ENCODE measurements around the gene TTI1.

Gene TTI1

DNA sequence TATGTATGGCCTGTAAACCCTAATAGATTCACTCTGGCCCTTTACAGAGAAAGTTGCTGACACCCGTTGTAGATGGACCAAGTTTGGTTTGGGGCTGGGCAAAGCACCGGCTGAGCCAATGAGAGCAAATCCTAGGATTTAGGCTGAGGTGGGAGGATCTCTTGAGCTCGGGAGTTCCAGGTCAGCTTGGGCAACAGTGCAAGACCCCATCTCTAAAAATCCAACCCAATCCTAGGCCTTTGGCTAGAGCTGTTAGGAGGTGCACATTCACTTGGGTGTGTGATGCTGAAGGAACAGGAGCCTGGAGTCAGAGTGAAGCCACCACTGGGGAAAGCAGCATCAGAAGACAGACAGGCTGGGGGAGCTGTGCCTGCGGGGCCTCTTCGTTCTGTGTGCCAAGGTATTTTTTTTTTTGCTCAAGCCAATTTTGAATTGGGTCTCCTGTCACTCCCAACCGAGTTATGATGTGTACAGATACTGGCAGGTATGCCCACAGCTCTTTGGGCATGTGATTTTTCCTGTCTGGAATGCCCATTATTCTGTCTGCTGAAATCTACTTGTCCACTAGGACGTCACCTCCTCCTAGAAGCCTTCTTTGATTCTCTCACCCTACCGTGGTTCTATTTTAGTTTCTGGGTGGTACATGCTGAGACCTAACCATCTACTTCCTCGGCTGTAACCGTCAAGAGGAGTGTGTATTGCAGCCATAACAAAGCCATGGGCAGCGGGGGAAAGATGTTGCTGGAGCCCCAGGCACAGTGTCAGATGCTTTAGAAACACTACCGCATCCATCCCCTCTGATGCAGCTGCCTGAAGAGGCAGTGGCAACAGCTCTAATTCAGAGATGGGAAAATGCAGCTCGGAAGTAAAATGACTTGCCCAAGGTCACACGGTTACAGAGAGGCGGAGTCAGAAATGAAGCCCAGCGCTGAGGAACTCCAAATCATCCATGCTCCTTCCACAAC lies 54.0 kb downstream of the TTI1 start:
- TF ChIP-seq, protein P1, sequence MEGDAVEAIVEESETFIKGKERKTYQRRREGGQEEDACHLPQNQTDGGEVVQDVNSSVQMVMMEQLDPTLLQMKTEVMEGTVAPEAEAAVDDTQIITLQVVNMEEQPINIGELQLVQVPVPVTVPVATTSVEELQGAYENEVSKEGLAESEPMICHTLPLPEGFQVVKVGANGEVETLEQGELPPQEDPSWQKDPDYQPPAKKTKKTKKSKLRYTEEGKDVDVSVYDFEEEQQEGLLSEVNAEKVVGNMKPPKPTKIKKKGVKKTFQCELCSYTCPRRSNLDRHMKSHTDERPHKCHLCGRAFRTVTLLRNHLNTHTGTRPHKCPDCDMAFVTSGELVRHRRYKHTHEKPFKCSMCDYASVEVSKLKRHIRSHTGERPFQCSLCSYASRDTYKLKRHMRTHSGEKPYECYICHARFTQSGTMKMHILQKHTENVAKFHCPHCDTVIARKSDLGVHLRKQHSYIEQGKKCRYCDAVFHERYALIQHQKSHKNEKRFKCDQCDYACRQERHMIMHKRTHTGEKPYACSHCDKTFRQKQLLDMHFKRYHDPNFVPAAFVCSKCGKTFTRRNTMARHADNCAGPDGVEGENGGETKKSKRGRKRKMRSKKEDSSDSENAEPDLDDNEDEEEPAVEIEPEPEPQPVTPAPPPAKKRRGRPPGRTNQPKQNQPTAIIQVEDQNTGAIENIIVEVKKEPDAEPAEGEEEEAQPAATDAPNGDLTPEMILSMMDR (IDR thresholded peaks at IDR 0.05; ENCODE audit: control insufficient read depth, extremely low read depth, insufficient read depth) = no peak
- no peak overlapping the region for H3K4me3 ChIP-seq (ENCODE audit: low read depth, low read length)
- no peak for DNase-seq (ENCODE audit: low read depth)

GRCh38 chr20:37977786-37978185 lies 55.5 kb downstream of the TTI1 start:
- no peak overlapping the region for H3K4me3 ChIP-seq (ENCODE audit: low read depth, low read length)
- no peak for DNase-seq (ENCODE audit: low read depth)

DNA sequence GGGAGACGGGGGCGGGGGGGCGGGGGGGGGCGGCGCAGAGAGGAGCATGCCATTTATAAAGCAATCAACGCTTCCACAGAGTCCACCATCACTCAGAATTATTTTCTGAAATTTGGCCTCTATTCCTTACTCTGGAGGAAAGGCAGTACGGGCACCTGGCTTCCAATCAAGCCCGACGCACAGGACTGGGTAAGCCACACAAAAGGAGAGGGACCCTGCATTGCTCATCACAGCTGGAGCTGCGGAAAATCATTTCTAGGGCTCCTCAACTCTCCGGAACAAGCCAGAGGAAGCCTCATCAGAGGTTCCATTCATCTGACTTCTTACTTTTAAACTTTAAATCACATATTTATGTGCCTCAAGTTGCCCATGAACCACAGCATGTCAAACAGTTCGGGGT lies 55.9 kb downstream of the TTI1 start:
- H3K4me3 ChIP-seq (ENCODE audit: low read depth, low read length) = no peak overlapping the region
- TF ChIP-seq, protein P1 (IDR thresholded peaks at IDR 0.05; ENCODE audit: control insufficient read depth, extremely low read depth, insufficient read depth) = no peak
- DNase-seq (ENCODE audit: low read depth) = no peak

More at GRCh38 chr20:37977786-37978185, 55.5 kb downstream of the TTI1 start:
- TF ChIP-seq, protein P1 (IDR thresholded peaks at IDR 0.05; ENCODE audit: control insufficient read depth, extremely low read depth, insufficient read depth) = no peak

- H3K4me3 ChIP-seq (ENCODE audit: low read depth, low read length) = no peak overlapping the region
- TF ChIP-seq, protein P1 (IDR thresholded peaks at IDR 0.05; ENCODE audit: control insufficient read depth, extremely low read depth, insufficient read depth) = no peak
- no peak for DNase-seq (ENCODE audit: low read depth)
These were observed 56.4 kb downstream of the TTI1 start for GRCh38 chr20:37976887-37977286.

- no peak for DNase-seq (ENCODE audit: low read depth)
- TF ChIP-seq, protein P1 (IDR thresholded peaks at IDR 0.05; ENCODE audit: control insufficient read depth, extremely low read depth, insufficient read depth) = no peak
- no peak overlapping the region for H3K4me3 ChIP-seq (ENCODE audit: low read depth, low read length)
These were observed 60.0 kb downstream of the TTI1 start for GRCh38 chr20:37973059-37973910.

- H3K4me3 ChIP-seq (ENCODE audit: low read depth, low read length) = no peak overlapping the region
- DNase-seq (ENCODE audit: low read depth) = no peak
- TF ChIP-seq, protein P1 (IDR thresholded peaks at IDR 0.05; ENCODE audit: control insufficient read depth, extremely low read depth, insufficient read depth) = no peak
These were observed 60.8 kb downstream of the TTI1 start for GRCh38 chr20:37972256-37973058.
